Astrocyte of the cerebellum (primary cell): ENCODE data around the gene CES2.

Experiments
- DNase-seq: peaks from one replicate; pipeline ENCODE4 v3.0.0-alpha.2; 2011; ENCODE audit warnings: low read depth
- H3K4me3 ChIP-seq: 2 replicates; pipeline ENCODE4 v1.5.1; 2011; ENCODE audit warnings: mild to moderate bottlenecking, low read depth, low read length, moderate library complexity
- in situ Hi-C: cut with HindIII; loops from 2 replicates; pipeline ENCODE4 v1.10.0; 2017; ENCODE audit warnings: low sequenced_read_pairs
- TF ChIP-seq, protein P1 (sequence below): IDR thresholded peaks from 2 replicates; pipeline ENCODE4 v1.5.1; 2012; ENCODE audit warnings: low read length, low read depth, moderate library complexity, mild to moderate bottlenecking; ENCODE audit errors: missing control alignments

The CES2 gene, protein sequence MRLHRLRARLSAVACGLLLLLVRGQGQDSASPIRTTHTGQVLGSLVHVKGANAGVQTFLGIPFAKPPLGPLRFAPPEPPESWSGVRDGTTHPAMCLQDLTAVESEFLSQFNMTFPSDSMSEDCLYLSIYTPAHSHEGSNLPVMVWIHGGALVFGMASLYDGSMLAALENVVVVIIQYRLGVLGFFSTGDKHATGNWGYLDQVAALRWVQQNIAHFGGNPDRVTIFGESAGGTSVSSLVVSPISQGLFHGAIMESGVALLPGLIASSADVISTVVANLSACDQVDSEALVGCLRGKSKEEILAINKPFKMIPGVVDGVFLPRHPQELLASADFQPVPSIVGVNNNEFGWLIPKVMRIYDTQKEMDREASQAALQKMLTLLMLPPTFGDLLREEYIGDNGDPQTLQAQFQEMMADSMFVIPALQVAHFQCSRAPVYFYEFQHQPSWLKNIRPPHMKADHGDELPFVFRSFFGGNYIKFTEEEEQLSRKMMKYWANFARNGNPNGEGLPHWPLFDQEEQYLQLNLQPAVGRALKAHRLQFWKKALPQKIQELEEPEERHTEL

DNA sequence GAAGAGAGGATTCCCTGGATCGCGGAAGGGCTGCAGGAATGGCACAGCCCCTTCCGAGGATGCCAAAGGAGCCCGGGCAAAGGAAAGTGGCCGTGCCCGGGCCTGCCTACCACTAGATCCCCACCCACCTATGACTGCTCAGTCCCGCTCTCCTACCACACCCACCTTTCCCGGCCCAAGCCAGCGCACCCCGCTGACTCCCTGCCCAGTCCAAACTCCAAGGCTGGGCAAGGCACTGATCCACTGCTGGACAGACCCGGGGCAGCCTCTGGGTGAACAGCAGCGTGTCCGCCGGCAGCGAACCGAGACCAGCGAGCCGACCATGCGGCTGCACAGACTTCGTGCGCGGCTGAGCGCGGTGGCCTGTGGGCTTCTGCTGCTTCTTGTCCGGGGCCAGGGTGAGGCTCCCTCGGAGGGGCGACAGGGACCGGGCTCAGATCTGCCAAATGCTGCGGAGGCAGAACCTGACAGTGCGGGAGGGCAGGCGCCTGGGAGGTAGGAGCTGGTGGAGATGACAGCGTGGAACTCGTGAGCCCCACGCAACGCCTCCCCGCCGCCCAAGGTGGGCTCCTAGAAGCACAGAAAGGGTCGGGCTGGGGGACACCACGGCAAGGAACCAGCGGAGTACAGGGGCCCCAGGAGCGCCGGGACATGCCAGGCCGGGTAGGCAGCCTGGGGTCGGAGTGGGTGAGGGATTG, at the start of gene CES2:
Gene CES2 (plus strand): TSS at position 203 of the 698 bp plus-strand sequence. CDS start 120 bp downstream, at position 323.
- TF ChIP-seq, protein P1, sequence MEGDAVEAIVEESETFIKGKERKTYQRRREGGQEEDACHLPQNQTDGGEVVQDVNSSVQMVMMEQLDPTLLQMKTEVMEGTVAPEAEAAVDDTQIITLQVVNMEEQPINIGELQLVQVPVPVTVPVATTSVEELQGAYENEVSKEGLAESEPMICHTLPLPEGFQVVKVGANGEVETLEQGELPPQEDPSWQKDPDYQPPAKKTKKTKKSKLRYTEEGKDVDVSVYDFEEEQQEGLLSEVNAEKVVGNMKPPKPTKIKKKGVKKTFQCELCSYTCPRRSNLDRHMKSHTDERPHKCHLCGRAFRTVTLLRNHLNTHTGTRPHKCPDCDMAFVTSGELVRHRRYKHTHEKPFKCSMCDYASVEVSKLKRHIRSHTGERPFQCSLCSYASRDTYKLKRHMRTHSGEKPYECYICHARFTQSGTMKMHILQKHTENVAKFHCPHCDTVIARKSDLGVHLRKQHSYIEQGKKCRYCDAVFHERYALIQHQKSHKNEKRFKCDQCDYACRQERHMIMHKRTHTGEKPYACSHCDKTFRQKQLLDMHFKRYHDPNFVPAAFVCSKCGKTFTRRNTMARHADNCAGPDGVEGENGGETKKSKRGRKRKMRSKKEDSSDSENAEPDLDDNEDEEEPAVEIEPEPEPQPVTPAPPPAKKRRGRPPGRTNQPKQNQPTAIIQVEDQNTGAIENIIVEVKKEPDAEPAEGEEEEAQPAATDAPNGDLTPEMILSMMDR = no peak
- DNase-seq = no peak
- peak within 1 kb of the TSS; percentile 78 for H3K4me3 ChIP-seq
- in situ Hi-C loops = loop anchor here (5.0 kb wide), 1 partner anchor 167 kb away; no protein-coding TSS in a partner anchor

DNA sequence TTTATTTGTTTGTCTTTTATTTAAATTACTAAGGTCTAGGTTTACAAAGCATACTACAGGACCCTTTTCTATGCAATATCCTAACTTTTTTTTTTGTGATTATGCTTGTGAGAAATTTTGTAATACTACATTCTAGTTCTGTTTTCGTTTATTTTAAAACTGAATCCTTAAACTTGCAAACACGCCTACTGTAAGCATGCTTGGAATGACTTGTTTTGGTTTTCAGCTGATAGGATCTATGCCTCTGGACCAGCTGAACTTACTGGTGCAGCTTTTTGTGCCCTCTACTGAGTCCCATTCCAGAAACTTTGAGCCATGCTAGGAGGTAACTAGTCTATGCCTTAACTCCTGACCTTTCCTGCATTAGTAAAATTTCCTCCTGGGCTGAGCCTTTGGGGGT, 49.0 kb upstream of the CES2 start:
- in situ Hi-C loops = no loop called here
- TF ChIP-seq, protein P1 = no peak

DNA sequence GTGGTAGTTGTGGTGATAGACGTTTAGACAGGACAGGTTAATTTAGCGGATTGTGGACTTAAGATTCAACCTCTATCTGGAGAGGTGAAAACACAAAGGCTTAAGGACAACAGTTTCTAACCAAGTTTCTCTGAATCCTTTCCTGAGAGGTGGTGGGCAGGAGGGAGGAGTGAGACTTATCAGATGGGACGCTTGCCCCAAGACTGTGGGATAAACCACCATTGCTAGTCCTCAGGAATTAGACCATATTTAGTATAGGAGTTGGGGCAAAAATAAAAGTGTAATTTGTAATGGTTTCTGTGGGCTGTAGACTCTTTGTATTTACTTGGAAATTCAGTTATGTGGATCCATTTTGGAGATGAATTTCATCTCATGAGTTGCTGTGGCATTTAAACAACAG, 48.4 kb upstream of the CES2 start:
- TF ChIP-seq, protein P1 = no peak
- no peak overlapping the region for H3K4me3 ChIP-seq
- in situ Hi-C loops = no loop called here
- DNase-seq = peak; percentile 59

More for the DNA sequence above, 49.0 kb upstream of the CES2 start:
- DNase-seq = no peak
- no peak overlapping the region for H3K4me3 ChIP-seq

DNA sequence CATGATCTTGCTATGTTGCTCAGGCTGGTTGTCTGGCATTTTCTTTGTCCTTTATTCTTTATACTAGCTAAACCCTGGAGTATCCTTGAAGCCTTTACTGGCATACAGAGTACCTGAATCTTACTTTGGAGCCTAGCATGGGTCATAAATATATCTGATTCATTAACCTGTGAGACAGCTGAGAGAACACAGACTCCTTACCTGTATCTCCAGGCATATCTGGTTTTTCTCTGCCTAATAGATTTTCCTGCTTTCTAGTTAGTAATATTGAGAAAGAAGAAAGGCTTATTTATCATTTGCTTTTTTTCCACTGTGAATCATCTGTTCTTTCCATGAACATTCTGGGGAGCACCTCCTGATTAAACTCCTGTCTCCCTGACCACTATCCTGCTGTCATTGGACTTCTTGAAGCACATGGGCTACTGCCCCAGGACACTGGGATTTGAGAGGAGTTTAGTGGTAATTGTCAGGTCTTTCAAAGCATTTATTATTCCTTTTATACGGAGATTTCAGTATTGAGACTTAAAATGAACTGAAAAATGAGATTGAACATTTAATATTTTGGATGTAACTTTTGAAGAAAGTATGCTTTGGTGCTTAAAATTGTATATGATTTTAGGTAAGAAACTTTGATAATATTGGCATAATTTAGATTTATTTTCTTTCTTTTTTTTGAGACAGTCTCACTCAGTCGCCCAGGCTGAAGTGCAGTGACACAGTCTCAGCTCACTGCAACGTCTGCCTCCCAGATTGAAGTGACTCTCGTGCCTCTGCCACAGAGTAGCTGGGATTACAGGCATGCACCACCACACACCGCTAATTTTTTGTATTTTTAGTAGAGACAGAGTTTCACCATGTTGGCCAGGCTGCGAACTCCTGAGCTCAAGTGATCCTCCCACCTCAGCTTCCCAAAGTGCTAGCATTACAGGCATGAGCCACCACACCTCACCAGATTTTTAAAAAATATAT, 46.4 kb upstream of the CES2 start:
- TF ChIP-seq, protein P1 = no peak
- in situ Hi-C loops = no loop called here
- H3K4me3 ChIP-seq = no peak overlapping the region
- DNase-seq = no peak

DNA sequence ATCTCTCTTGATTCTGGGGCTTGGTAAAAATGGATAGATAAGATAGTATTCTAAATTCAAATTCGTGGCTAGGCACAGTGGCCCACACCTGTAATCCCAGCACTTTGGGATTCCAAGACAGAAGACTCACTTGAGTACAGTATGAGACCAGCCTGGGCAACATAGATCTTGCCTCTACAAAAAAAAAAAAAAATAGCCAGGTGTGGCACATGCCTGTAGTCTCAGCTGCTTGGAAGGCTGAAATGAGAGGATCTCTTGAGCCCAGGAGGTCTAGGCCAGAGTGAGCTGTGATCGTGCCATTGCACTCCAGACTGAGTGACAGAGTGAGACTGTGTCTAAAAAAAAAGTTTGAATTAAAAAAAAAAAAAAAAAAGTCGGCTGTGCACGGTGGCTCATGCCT, 45.7 kb upstream of the CES2 start:
- in situ Hi-C loops = no loop called here
- TF ChIP-seq, protein P1 = no peak
- no peak overlapping the region for H3K4me3 ChIP-seq
- no peak for DNase-seq
